Body of pancreas (tissue), 4 donors: ENCODE data around the gene UBB. TPM values are rescaled to one million over a fixed set of nuclear protein-coding genes. Genes with fewer than 3 reads are reported as not detected.

Experiments used
- ATAC-seq: fragments of 150-250 bp; one replicate; pipeline ENCODE4 v1.9.1; 2016
- DNase-seq, 4 donors: peaks; one replicate each; pipeline ENCODE4 v3.0.0-alpha.2; 2019
- H3K27ac ChIP-seq, 4 donors: fragments of 200-600 bp; sonication (generic); 1 replicate in 3 of 4; 2 replicates in 1 of 4; pipeline versions ENCODE4 v1.5.1 to v1.6.1; 2016 to 2019; ENCODE audit warnings: mild to moderate bottlenecking in 1 of 4, mixed read lengths in 1 of 4, moderate library complexity in 1 of 4
- H3K27me3 ChIP-seq, 2 donors: fragments of 200-600 bp; sonication (generic); one replicate each; pipeline ENCODE4 v1.6.0; 2016; ENCODE audit warnings: mild to moderate bottlenecking in 1 of 2
- H3K36me3 ChIP-seq, 2 donors: fragments of 200-600 bp; sonication (generic); replicated peaks in 1 of 2; 2 replicates each; pipeline ENCODE4 v1.5.1; 2016; ENCODE audit warnings: low read depth in 2 of 2; ENCODE audit not compliant: insufficient read depth in 1 of 2
- H3K4me1 ChIP-seq: fragments of 200-600 bp; sonication (generic); one replicate; pipeline ENCODE4 v1.6.0; 2016
- H3K4me3 ChIP-seq, 2 donors: fragments of 200-600 bp; sonication (generic); 1 replicate in 1 of 2; 2 replicates in 1 of 2; pipeline ENCODE4 v1.5.1; 2016 to 2019
- H3K9me3 ChIP-seq, 3 donors: fragments of 200-600 bp; sonication (generic); 1 replicate in 2 of 3; 2 replicates in 1 of 3; pipeline ENCODE4 v1.5.1; 2016
- CTCF ChIP-seq, 7 experiments: fragments of 450-650 bp in 4 of 7; fragments of 200-600 bp in 3 of 7; sonication (generic) in 3 of 7; IDR thresholded peaks; one replicate each; pipeline ENCODE4 v1.5.1; 2016 to 2019; ENCODE audit warnings: antibody characterized with exemption in 7 of 7
- POLR2A ChIP-seq, 3 donors: fragments of 450-650 bp; IDR thresholded peaks; one replicate each; pipeline ENCODE4 v1.6.1; 2016; ENCODE audit warnings: antibody characterized with exemption in 3 of 3, mild to moderate bottlenecking in 2 of 3
- WGBS, 2 donors: methylation state at CpG; one replicate each; pipeline ENCODE4 v1.1.5; 2017; 5-methylcytosine and 5-hydroxymethylcytosine counted together
- intact Hi-C: fragments of 100-400 bp; cut with DNase I; formaldehyde crosslinking; loops from one replicate; pipeline ENCODE4 v1.15.1; 2023
- total RNA-seq, 2 donors: library from RNA; depleted of rRNA; stranded (reverse); fragments of >200 nt; gene quantifications; one replicate each; pipeline ENCODE4 v1.1.0, GENCODE V29; 2016

Gene UBB
- total RNA-seq, 2 donors from 2014 or later, result 450 to 486 TPM

GRCh38 chr17:16415031-16415924 lies 34.4 kb downstream of the UBB start, which contains the start of gene TRPV2:
Gene TRPV2, plus strand, starts transcription at chr17:16415571. Its CDS starts 2,098 bp downstream, at chr17:16417669.
- H3K36me3 ChIP-seq, result no peaks in the 10 kb centered on the region
- TF ChIP-seq CTCF (IDR thresholded peaks at IDR 0.05) (peak; percentile 15 to 51 (median 30)), POLR2A (IDR thresholded peaks at IDR 0.05) (peak in 1 of 3 donors; percentile 7)
- peak in 3 of 4 donors; percentile 35 to 64 (median 45) for DNase-seq
- H3K9me3 ChIP-seq, result no peaks in the 10 kb centered on the region
- H3K27me3 ChIP-seq, result no peaks in the 10 kb centered on the region
- WGBS, 2 donors, result 37 to 47% methylated on average over 4 to 20 of the region's 21 CpGs
- peak within 1 kb of the TSS; percentile 45 to 82 (median 72) for H3K27ac ChIP-seq
- peak within 1 kb of the TSS in 1 of 2 donors; percentile 20 for H3K4me3 ChIP-seq
- intact Hi-C loops, result no loop called here
- ATAC-seq, result peak; percentile 48
- H3K4me1 ChIP-seq, result peaks cover 20% of the 10 kb centered on the region

DNA sequence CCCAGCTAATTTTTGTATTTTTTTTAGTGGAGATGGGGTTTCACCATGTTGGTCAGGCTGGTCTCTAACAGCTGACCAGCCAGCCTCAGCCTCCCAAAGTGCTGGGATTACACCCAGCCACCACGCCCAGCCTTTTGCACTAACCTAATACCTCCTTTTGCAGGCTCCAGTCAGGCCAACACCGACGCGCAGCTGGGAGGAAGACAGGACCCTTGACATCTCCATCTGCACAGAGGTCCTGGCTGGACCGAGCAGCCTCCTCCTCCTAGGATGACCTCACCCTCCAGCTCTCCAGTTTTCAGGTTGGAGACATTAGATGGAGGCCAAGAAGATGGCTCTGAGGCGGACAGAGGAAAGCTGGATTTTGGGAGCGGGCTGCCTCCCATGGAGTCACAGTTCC lies 36.5 kb downstream of the UBB start:
- no peak overlapping the region for H3K4me3 ChIP-seq
- WGBS, 2 donors, result 93 to 94% methylated on average over 3 to 7 of the region's 7 CpGs
- DNase-seq (no peak), ATAC-seq (no peak)
- H3K36me3 ChIP-seq, result no peaks in the 10 kb centered on the region
- H3K4me1 ChIP-seq, result peaks cover 20% of the 10 kb centered on the region
- no peaks in the 10 kb centered on the region for H3K9me3 ChIP-seq
- H3K27me3 ChIP-seq, result no peaks in the 10 kb centered on the region
- intact Hi-C loops, result no loop called here
- TF ChIP-seq CTCF (IDR thresholded peaks at IDR 0.05) (no peak), POLR2A (IDR thresholded peaks at IDR 0.05) (no peak)
- H3K27ac ChIP-seq, result peak overlapping the region in 2 of 4 donors; percentile 73 to 82

GRCh38 chr17:16417896-16418684 lies 37.2 kb downstream of the UBB start:
- DNase-seq, result no peak
- Histone ChIP-seq H3K4me1 (peaks cover 20% of the 10 kb centered on the region), H3K27ac (no peak overlapping the region), H3K27me3 (no peaks in the 10 kb centered on the region), H3K36me3 (no peaks in the 10 kb centered on the region), H3K9me3 (no peaks in the 10 kb centered on the region), H3K4me3 (no peak overlapping the region)
- no peak for ATAC-seq
- no peak for TF ChIP-seq POLR2A (IDR thresholded peaks at IDR 0.05)
- no peak for TF ChIP-seq CTCF (IDR thresholded peaks at IDR 0.05)
- intact Hi-C loops, result no loop called here
- WGBS, 2 donors, result 82 to 86% methylated on average over 7 of the region's 7 CpGs

DNA sequence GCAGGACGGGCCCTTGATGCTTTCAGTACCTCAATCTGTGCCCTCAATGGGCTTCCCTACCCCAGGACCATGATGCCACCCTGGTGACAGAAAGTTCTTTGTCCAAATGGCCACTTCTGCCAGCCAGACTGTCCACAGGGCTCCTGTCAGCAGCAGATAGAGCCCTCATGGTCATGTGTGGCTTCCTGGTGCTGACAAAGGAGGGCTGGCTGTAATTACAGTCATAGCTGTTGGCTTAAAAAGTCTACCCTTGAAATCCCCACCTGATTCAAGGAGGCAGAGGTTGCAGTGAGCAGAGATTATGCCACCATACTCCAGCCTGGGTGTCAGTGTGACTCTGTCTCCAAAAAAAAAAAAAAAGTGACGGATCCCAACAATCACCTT lies 37.8 kb downstream of the UBB start:
- H3K9me3 ChIP-seq, result no peaks in the 10 kb centered on the region
- TF ChIP-seq POLR2A (IDR thresholded peaks at IDR 0.05) (no peak), CTCF (IDR thresholded peaks at IDR 0.05) (no peak)
- H3K27ac ChIP-seq, result peak overlapping the region in 1 of 4 donors; percentile 25
- H3K4me3 ChIP-seq, result no peak overlapping the region
- H3K36me3 ChIP-seq, result no peaks in the 10 kb centered on the region
- intact Hi-C loops, result no loop called here
- ATAC-seq (no peak), DNase-seq (no peak)
- WGBS, 2 donors, result 53% methylated on average over 2 of the region's 2 CpGs; no CpG with 5 or more reads in 1 of the 2 donors
- H3K4me1 ChIP-seq, result peaks cover 20% of the 10 kb centered on the region
- H3K27me3 ChIP-seq, result no peaks in the 10 kb centered on the region
